A673 (cell line): ENCODE results near the gene KDM1A. TPM values are rescaled to one million over a fixed set of nuclear protein-coding genes. Genes with fewer than 3 reads are reported as not detected.

Experiments
- BruUV-seq: library from RNA; stranded (reverse); fragments of 400-500 nt; replicated peaks from 2 replicates; lab custom pipeline; 2021; lab: Mats Ljungman, UMichigan
- CTCF ChIA-PET: fragments of 300-600 bp; sonication (Branson Sonifier 250); formaldehyde crosslinking; loops from one replicate; lab custom pipeline; 2022; ENCODE audit warnings: antibody characterized with exemption; lab: Charles Lee
- POLR2A ChIA-PET: fragments of 300-600 bp; sonication (Branson Sonifier 250); formaldehyde crosslinking; loops from one replicate; lab custom pipeline; 2022; ENCODE audit warnings: antibody characterized with exemption; ENCODE audit not compliant: low non-redundant PET; lab: Charles Lee
- DNase-seq: peaks from one replicate; pipeline ENCODE4 v3.0.0-alpha.2; 2015; ENCODE audit warnings: low spot score
- H3K27ac ChIP-seq: fragments of 200-600 bp; sonication (generic); 2 replicates; pipeline ENCODE4 v1.5.1; 2016; ENCODE audit warnings: mixed run types, low read depth, mild to moderate bottlenecking, mixed read lengths, antibody characterized with exemption, low read length; ENCODE audit not compliant: poor library complexity, severe bottlenecking
- H3K27me3 ChIP-seq: fragments of 200-600 bp; sonication (generic); replicated peaks from 2 replicates; pipeline ENCODE4 v1.6.1; 2017; ENCODE audit warnings: mixed run types, low read depth, mild to moderate bottlenecking, mixed read lengths, antibody characterized with exemption, low read length; ENCODE audit not compliant: insufficient read depth, poor library complexity
- H3K36me3 ChIP-seq: fragments of 200-600 bp; sonication (generic); 2 replicates; pipeline ENCODE4 v1.6.1; 2016; ENCODE audit warnings: mixed run types, mild to moderate bottlenecking, mixed read lengths, antibody characterized with exemption, low read length; ENCODE audit not compliant: insufficient read depth, poor library complexity, severe bottlenecking
- H3K4me1 ChIP-seq: fragments of 200-600 bp; sonication (generic); 2 replicates; pipeline ENCODE4 v1.6.1; 2017; ENCODE audit warnings: mixed run types, mild to moderate bottlenecking, mixed read lengths, antibody characterized with exemption, low read length; ENCODE audit not compliant: insufficient read depth, poor library complexity, severe bottlenecking
- H3K4me3 ChIP-seq: fragments of 200-600 bp; sonication (generic); 2 replicates; pipeline ENCODE4 v1.5.1; 2016; ENCODE audit warnings: low read depth, mixed run types, mild to moderate bottlenecking, mixed read lengths, low read length; ENCODE audit not compliant: poor library complexity, severe bottlenecking
- H3K9me3 ChIP-seq: fragments of 200-600 bp; sonication (generic); 2 replicates; pipeline ENCODE4 v1.6.1; 2016; ENCODE audit warnings: mixed run types, low read depth, mild to moderate bottlenecking, mixed read lengths, antibody characterized with exemption, low read length; ENCODE audit not compliant: poor library complexity, severe bottlenecking
- CTCF ChIP-seq: fragments of 300-800, 200-600 bp; sonication (generic); conservative IDR thresholded peaks from 2 replicates; pipeline ENCODE4 v1.5.1; 2017; ENCODE audit warnings: low read depth, mild to moderate bottlenecking, antibody characterized with exemption, low read length, moderate library complexity, mixed read lengths
- EZH2 ChIP-seq: fragments of 200-600 bp; sonication (generic); IDR thresholded peaks from 2 replicates; pipeline ENCODE4 v1.6.1; 2017; ENCODE audit warnings: borderline replicate concordance, low read depth, mild to moderate bottlenecking, mixed read lengths, antibody characterized with exemption, low read length; ENCODE audit not compliant: poor library complexity, severe bottlenecking
- intact Hi-C: fragments of 100-400 bp; cut with micrococcal nuclease; formaldehyde crosslinking; loops from one replicate; pipeline ENCODE4 v1.10.0; 2022; ENCODE audit not compliant: unreplicated experiment
- total RNA-seq: library from RNA; stranded (reverse); gene quantifications from 2 replicates; pipeline ENCODE4 v1.2.3, GENCODE V29; 2021

Gene KDM1A
- total RNA-seq, 1 experiment from 2014 or later, result 201 TPM

DNA sequence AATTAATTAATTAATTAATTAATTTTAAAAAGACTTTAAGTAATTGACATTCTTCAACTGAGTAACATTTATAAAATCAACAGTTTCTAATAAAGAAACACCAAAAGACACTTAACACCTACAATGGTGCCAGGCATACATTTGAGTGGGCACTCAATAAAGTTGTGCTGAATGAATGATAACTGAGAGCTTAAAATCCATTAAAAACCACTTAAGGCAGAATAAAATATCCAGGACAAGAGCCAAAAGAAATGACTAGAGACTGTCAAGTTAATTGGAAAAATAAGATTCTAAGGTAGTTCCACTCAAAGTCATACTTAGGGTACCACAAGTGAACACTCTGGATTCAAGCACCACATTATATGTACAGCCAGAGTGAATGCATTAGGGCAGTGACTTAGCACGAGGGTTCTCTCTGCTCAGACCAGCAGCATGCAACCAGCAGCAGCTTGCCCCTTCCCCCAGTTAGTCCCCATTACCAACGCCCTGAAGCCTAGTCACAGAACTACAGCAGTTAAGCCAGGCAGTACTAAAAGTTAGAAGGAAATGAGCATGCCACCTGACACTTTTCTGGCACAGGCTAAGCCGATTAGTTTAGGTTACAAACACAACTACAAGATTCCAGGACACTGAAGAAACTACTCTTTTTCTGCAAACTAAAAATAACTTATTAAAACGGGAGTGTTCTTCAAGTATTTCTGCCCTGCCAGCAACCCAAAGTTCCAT lies 102.9 kb downstream of the KDM1A start:
- POLR2A ChIA-PET, result no interaction called here
- no TSS peak for BruUV-seq
- CTCF ChIA-PET, result no interaction called here
- Histone ChIP-seq H3K36me3 (no peaks in the 10 kb centered on the region), H3K4me1 (peaks cover 48% of the 10 kb centered on the region), H3K4me3 (peak overlapping the region; percentile 8), H3K27me3 (no peaks in the 10 kb centered on the region), H3K27ac (peak overlapping the region; percentile 32), H3K9me3 (no peaks in the 10 kb centered on the region)
- TF ChIP-seq EZH2 (no peak), CTCF (no peak)
- DNase-seq, result peak; percentile 70
- intact Hi-C loops, result no loop called here

- CTCF ChIA-PET, result interaction anchor here (0.7 kb wide), 1 partner anchor 649 kb away, joined by 4 read pairs; no protein-coding TSS in a partner anchor
- intact Hi-C loops, result no loop called here
- Histone ChIP-seq H3K27ac (peak overlapping the region; percentile 32), H3K9me3 (no peaks in the 10 kb centered on the region), H3K4me3 (peak overlapping the region; percentile 8), H3K36me3 (no peaks in the 10 kb centered on the region), H3K4me1 (peaks cover 47% of the 10 kb centered on the region), H3K27me3 (no peaks in the 10 kb centered on the region)
- DNase-seq, result no peak
- no TSS peak for BruUV-seq
- POLR2A ChIA-PET, result no interaction called here
- TF ChIP-seq CTCF (no peak), EZH2 (no peak)
Observed at GRCh38 chr1:23122796-23123195, 103.5 kb downstream of the KDM1A start.

GRCh38 chr1:23123528-23123927 lies 104.3 kb downstream of the KDM1A start:
- intact Hi-C loops, result no loop called here
- POLR2A ChIA-PET, result no interaction called here
- H3K36me3 ChIP-seq, result no peaks in the 10 kb centered on the region
- H3K9me3 ChIP-seq, result no peaks in the 10 kb centered on the region
- no TSS peak for BruUV-seq
- TF ChIP-seq EZH2, result no peak
- TF ChIP-seq CTCF, result no peak
- H3K4me1 ChIP-seq, result peaks cover 47% of the 10 kb centered on the region
- DNase-seq, result no peak
- no peak overlapping the region for H3K27ac ChIP-seq
- CTCF ChIA-PET, result interaction anchor here (0.7 kb wide), 1 partner anchor 648 kb away, joined by 4 read pairs; no protein-coding TSS in a partner anchor
- no peaks in the 10 kb centered on the region for H3K27me3 ChIP-seq
- H3K4me3 ChIP-seq, result no peak overlapping the region
